H1 (cell line): ENCODE measurements around the gene SOBP. TPM values are rescaled to one million over a fixed set of nuclear protein-coding genes. Genes with fewer than 3 reads are reported as not detected.

Experiments
- CTCF ChIP-seq, 3 experiments: IDR thresholded peaks; 1 replicate in 2 of 3; 2 replicates in 1 of 3; pipeline versions ENCODE4 v1.5.1 to v1.6.1; 2011; ENCODE audit warnings: low read length in 3 of 3, mild to moderate bottlenecking in 3 of 3, inconsistent platforms in 2 of 3, low read depth in 1 of 3, moderate library complexity in 1 of 3; ENCODE audit not compliant: insufficient read depth in 1 of 3; ENCODE audit errors: control extremely low read depth in 1 of 3
- EGR1 ChIP-seq: IDR thresholded peaks from 2 replicates; pipeline ENCODE4 v1.6.1; 2011; ENCODE audit warnings: low read depth, low read length, borderline replicate concordance
- polyA plus RNA-seq, 7 experiments: library from polyadenylated mRNA; depleted of rRNA in 3 of 7; stranded (reverse) in 5 of 7; unstranded in 2 of 7; fragments of >200 nt in 5 of 7; fragments of 200-250 nt in 2 of 7; gene quantifications; 1 replicate in 5 of 7; 2 replicates in 1 of 7; 4 replicates in 1 of 7; pipeline versions ENCODE4 v1.2.1 to v1.2.3, GENCODE V29; 2011 to 2013; ENCODE audit warnings: missing spikeins in 2 of 7, mixed read lengths in 2 of 7
- total RNA-seq: library from RNA; stranded (reverse); fragmentation: NEBNext Ultra II Directional; extraction: Animal tissue kit (Norgen Biotek cat#: 25700); gene quantifications from 2 replicates; pipeline ENCODE4 v1.2.1, GENCODE V29; 2021

Gene SOBP
- total and polyA plus RNA-seq, 2 of the 8 experiments (the other 6 are each of a cell fraction or from before 2014, with no cell fraction given): 0.45 to 6.2 TPM

GRCh38 chr6:107611094-107611810 lies 121.3 kb downstream of the SOBP start (continued):
- peak in 1 of 3 experiments; percentile 4; a peak in 1 of 4 replicates for TF ChIP-seq CTCF (IDR thresholded peaks at IDR 0.05; ENCODE audit: control extremely low read depth in 1 of 3, insufficient read depth in 1 of 3, low read depth in 1 of 3, low read length in 3 of 3)
- TF ChIP-seq EGR1: 0 out of 2 replicates have a peak, but pooled peaks have one; percentile 7
